Measurements from ENCODE around the gene PSME3. TPM values are rescaled to one million over a fixed set of nuclear protein-coding genes. Genes with fewer than 3 reads are reported as not detected.
A peak's percentile ranks its signal among the peaks of the same experiment; 100 is the strongest.
"Not testable (repeated sequence)": the region's sequence is repeated elsewhere in the genome, so short reads cannot be mapped to it uniquely, and the experiment has no call there.

PSME3 gene
- total RNA-seq, 4 donors from 2014 or later = 78.3 to 119 (median 85.4) TPM

DNA sequence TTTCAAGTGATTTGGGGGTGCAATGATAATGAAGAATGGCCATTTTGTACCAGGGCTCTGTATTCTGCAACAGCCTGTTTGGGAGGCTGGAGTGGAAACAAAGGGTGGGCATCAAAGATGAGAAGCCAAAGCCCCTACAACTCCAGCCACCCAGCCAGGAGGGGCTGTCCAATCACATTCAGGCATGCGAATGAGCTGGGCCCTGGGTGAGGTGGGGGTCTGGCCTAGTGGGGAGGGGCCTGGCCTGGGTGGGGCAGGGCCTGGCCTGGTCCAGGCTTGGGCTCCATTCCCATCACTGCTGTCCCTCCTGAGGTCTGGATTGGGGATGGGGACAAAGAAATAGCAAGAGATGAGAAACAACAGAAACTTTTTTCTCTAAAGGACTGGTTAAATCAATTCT is 24.2 kb downstream of the PSME3 start:
- TF ChIP-seq, protein P1, sequence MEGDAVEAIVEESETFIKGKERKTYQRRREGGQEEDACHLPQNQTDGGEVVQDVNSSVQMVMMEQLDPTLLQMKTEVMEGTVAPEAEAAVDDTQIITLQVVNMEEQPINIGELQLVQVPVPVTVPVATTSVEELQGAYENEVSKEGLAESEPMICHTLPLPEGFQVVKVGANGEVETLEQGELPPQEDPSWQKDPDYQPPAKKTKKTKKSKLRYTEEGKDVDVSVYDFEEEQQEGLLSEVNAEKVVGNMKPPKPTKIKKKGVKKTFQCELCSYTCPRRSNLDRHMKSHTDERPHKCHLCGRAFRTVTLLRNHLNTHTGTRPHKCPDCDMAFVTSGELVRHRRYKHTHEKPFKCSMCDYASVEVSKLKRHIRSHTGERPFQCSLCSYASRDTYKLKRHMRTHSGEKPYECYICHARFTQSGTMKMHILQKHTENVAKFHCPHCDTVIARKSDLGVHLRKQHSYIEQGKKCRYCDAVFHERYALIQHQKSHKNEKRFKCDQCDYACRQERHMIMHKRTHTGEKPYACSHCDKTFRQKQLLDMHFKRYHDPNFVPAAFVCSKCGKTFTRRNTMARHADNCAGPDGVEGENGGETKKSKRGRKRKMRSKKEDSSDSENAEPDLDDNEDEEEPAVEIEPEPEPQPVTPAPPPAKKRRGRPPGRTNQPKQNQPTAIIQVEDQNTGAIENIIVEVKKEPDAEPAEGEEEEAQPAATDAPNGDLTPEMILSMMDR (IDR thresholded peaks at IDR 0.05) = no peak
- no peak for TF ChIP-seq POLR2A (IDR thresholded peaks at IDR 0.05)
- Histone ChIP-seq H3K4me1 (no peaks in the 10 kb centered on the region), H3K27ac (no peak overlapping the region), H3K9me3 (no peaks in the 10 kb centered on the region), H3K27me3 (no peaks in the 10 kb centered on the region), H3K36me3 (no peaks in the 10 kb centered on the region), H3K4me3 (replicated peaks in 1 of 3) (no peak overlapping the region)
- intact Hi-C loops (cut with DNase I) = no loop called here
- 91 to 100% methylated on average over 1 of the region's 1 CpG for WGBS, 2 donors
- no peak for DNase-seq

GRCh38 chr17:42865638-42866094 is 32.5 kb downstream of the PSME3 start:
- no peak for DNase-seq
- WGBS, 2 donors = 79 to 86% methylated on average over 7 of the region's 7 CpGs
- H3K4me3 ChIP-seq (replicated peaks in 1 of 3) = no peak overlapping the region
- H3K27me3 ChIP-seq = no peaks in the 10 kb centered on the region
- no peaks in the 10 kb centered on the region for H3K9me3 ChIP-seq
- peaks cover 23 to 37% of the 10 kb centered on the region in 2 donors for H3K4me1 ChIP-seq
- peak overlapping the region in 2 of 3 donors; percentile 73 to 75 for H3K27ac ChIP-seq
- intact Hi-C loops (cut with DNase I) = no loop called here
- TF ChIP-seq, protein P1 (IDR thresholded peaks at IDR 0.05) = no peak
- TF ChIP-seq POLR2A (IDR thresholded peaks at IDR 0.05) = no peak
- no peaks in the 10 kb centered on the region for H3K36me3 ChIP-seq

- no peak for DNase-seq
- Histone ChIP-seq H3K36me3 (no peaks in the 10 kb centered on the region), H3K4me3 (replicated peaks in 1 of 3) (no peak overlapping the region), H3K4me1 (peaks cover 23 to 37% of the 10 kb centered on the region in 2 donors), H3K27ac (peak overlapping the region in 1 of 3 donors; percentile 73), H3K9me3 (no peaks in the 10 kb centered on the region), H3K27me3 (no peaks in the 10 kb centered on the region)
- intact Hi-C loops (cut with DNase I) = no loop called here
- WGBS, 2 donors = 84 to 88% methylated on average over 3 to 4 of the region's 4 CpGs
- TF ChIP-seq, protein P1 (IDR thresholded peaks at IDR 0.05) = no peak
- no peak for TF ChIP-seq POLR2A (IDR thresholded peaks at IDR 0.05)
Measured at GRCh38 chr17:42866216-42866615, 33.0 kb downstream of the PSME3 start.

DNA sequence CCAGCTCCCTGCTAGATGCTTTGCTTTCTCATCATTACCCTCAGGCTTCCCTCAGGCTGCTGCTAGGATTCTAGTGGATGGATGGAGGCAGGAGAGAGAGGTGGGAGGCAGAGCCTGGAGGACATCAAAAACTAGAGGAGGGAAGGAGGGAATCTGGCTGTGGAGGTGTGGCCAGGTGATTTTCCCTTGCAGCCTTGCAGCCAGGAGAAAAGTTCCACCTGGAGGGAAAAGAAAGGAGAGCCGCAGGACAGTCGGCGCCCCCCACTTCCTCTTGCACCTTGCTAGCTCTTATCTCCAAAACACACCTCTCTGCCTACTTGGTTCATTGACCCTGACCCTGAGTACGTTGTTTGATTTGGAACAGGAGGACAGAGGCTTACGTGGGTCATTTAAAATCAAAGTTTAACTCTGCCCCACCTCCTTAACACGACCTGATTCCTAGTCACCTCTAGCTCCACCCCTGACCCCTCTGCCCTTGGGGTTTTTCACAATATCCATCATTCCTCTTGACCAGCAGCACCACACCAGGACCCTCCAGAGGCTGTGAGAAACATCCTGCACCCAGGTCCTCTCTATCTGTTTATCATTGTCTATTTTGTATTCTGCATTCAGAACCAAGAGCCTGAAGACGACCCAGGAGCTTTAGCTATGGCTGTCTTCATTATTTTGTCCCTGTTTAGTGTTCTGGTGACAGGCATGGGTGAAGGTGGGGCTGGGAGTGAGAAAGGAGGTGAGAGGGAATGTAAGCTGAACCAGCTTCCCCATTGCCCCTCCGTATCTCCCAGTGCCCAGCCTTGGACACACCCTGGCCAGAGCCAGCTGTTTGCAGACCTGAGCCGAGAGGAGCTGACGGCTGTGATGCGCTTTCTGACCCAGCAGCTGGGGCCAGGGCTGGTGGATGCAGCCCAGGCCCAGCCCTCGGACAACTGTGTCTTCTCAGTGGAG is 33.7 kb downstream of the PSME3 start:
- Histone ChIP-seq H3K4me3 (replicated peaks in 1 of 3) (no peak overlapping the region), H3K4me1 (peaks cover 23 to 37% of the 10 kb centered on the region in 2 donors), H3K27me3 (no peaks in the 10 kb centered on the region), H3K9me3 (no peaks in the 10 kb centered on the region), H3K27ac (no peak overlapping the region), H3K36me3 (no peaks in the 10 kb centered on the region)
- 53 to 73% methylated on average over 8 to 11 of the region's 12 CpGs for WGBS, 2 donors
- DNase-seq = no peak
- intact Hi-C loops (cut with DNase I) = no loop called here
- no peak for TF ChIP-seq POLR2A (IDR thresholded peaks at IDR 0.05)
- TF ChIP-seq, protein P1 (IDR thresholded peaks at IDR 0.05) = no peak

DNA sequence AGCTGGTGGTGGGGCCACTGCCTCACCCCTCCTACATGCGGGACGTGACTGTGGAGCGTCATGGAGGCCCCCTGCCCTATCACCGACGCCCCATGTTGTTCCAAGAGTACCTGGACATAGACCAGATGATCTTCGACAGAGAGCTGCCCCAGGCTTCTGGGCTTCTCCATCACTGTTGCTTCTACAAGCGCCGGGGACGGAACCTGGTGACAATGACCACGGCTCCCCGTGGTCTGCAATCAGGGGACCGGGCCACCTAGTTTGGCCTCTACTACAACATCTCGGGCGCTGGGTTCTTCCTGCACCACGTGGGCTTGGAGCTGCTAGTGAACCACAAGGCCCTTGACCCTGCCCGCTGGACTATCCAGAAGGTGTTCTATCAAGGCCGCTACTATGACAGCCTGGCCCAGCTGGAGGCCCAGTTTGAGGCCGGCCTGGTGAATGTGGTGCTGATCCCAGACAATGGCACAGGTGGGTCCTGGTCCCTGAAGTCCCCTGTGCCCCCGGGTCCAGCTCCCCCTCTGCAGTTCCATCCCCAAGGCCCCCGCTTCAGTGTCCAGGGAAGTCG is 34.6 kb downstream of the PSME3 start:
- intact Hi-C loops (cut with DNase I); H3K27me3 ChIP-seq; DNase-seq; H3K4me3 ChIP-seq (replicated peaks in 1 of 3); H3K36me3 ChIP-seq; H3K9me3 ChIP-seq; H3K27ac ChIP-seq: not testable (repeated sequence)
- H3K4me1 ChIP-seq = peaks cover 23 to 37% of the 10 kb centered on the region in 2 donors
- 94% methylated on average over 11 of the region's 21 CpGs; no CpG with 5 or more reads in 1 of the 2 donors for WGBS, 2 donors
